Left cardiac atrium (tissue), 4 donors: ENCODE measurements around the gene SUN2. TPM values are rescaled to one million over a fixed set of nuclear protein-coding genes. Genes with fewer than 3 reads are reported as not detected.

ENCODE experiments used
- ATAC-seq, 2 donors: fragments of 200-7000 bp; cut with Tn5 transposase; one replicate each; pipeline ENCODE4 v1.9.1; 2020; ENCODE audit warnings: mild to moderate bottlenecking in 2 of 2, moderate library complexity in 2 of 2
- DNase-seq: peaks from one replicate; pipeline ENCODE4 v3.0.0-alpha.2; 2020
- intact Hi-C, 2 donors: fragments of 100-400 bp; cut with DNase I; formaldehyde crosslinking; loops; one replicate each; pipeline versions ENCODE4 v1.14.1 to v1.15.1; 2022 to 2023
- total RNA-seq, 2 donors: library from RNA; stranded (reverse); fragmentation: NEBNext Ultra II Directional; extraction: Animal tissue kit (Norgen Biotek cat#: 25700); gene quantifications; one replicate each; pipeline ENCODE4 v1.2.1, GENCODE V29; 2021
- donor health status: DM: no; HTN: yes; CAD: no.
- donor health status: DM: no; HTN: yes; CAD: no; lungs with severe emphysema.
- donor health status: DM: yes; HTN: yes; CAD: no.
- donor health status: Dilated cardiomyopathy.

Gene SUN2
- total RNA-seq, 2 donors from 2014 or later: 109 to 133 TPM

DNA sequence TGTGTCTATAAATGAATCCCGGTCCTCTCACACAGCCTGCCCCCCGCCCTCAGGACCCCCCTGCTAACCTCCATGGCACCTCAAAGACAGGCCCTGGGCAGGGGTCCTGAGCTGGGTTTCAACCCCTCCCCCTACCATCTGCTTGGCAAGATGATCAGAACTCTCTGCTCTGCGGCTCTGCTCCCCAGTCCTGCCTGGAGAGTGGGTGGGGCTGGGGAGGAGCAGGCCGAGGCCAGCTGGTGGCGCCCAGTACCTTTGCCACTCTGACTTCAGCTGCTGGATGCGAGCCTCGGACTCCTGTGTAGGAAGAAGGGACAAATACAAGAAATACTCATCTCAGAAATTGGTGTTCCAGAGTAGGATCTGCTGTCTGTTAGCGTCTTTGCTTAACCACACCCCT lies 15.0 kb downstream of the SUN2 start:
- ATAC-seq (no peak), DNase-seq (no peak)

DNA sequence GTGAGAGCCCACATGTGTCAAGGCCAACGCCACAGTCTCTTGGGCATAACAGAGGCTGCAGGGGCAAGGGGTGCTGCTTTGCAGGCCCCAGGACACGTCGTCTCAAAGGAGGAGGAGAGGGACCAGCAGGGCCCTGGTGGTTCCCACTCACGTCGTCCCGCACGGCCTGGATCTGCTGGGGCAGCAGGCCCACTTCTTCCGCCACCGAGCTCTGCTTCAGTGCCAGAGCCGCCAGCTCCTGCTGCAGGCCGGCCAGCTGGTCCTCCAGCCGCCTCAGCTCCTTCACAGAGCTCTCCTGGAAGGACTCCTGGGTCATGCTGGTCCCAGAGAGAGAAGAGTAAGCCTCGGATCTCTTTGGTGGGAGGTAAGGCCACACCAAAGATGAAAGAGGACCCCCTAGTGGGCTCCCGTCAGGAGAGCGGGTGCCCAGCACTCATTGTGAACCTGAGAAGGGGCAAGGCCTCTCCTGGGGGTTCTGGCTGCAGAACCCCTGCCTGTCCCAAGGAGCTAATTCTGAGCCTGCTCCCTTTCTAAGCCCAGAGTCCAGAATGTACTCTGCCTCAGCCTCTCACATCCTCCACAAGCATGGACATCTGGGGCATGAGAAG lies 15.6 kb downstream of the SUN2 start:
- ATAC-seq: no peak
- no peak for DNase-seq
- intact Hi-C loops: no loop called here

More for the DNA sequence above, 15.0 kb downstream of the SUN2 start:
- intact Hi-C loops: no loop called here

DNA sequence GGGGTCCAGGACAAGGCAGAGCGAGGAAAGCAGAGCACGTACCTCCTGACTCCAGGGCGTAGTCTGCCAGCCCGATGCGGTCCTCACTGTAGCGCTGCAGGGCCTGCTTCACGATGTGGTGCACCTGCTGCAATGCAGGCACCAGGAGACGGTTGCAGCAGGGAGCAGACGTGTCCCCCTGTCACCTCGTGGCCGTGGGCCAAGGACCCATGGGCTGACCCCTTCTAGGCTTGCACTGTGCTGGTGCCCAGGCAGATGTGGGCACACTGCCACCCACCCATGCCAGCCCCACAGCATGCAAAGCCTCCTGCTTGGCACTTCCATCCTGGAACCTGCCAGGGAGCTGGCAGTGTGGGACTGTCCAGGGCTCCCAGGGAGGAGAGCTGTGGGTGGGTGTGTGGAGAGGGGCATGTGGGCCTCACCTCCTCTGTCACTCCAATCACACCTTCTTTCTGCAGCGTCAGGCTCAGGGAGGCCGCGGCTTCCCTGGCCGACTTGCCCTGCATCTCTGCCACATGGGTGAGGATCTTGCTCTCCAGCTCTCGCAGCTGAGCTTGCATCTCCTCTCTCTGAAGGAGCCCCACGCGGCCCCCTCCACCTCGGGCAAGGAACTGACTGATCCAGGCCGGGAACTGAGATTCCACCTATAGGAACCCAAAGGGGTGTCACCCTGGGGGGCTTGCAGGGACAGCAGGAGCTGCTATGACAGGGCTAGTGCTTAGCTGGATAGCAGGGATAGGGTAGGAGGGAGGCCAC lies 16.3 kb downstream of the SUN2 start:
- no peak for DNase-seq
- ATAC-seq: peak in 1 of 2 donors; percentile 23
- intact Hi-C loops: no loop called here

DNA sequence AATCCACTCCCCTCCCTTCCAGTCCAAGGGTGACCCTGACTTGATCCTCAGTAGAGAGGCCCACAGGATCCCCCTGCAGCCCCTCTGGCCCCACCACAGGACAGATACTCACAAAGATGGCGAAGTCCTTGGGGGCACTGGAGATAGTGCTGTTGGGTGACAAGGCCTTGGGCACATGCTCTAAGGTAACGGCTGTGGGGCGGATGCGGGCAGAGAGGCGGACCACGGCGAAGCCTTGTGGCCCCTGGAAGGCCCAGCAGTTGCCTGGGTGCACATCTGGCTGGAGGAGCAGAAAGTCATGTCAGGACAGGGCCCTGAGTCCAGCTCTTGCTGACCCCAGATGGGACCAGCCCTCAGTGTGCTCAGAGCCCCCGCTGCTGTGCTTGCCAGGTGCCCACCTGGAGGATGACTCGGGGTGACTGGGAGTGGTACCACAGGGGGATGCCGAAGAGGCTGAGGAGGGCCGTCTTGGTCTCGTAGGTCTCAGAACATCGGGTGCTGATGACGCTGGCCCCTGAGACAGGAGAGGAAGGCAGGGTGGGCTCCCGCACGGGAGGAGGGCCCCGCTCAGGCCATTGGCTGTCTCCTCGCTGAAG lies 17.2 kb downstream of the SUN2 start:
- intact Hi-C loops: no loop called here
- no peak for ATAC-seq
- DNase-seq: no peak

DNA sequence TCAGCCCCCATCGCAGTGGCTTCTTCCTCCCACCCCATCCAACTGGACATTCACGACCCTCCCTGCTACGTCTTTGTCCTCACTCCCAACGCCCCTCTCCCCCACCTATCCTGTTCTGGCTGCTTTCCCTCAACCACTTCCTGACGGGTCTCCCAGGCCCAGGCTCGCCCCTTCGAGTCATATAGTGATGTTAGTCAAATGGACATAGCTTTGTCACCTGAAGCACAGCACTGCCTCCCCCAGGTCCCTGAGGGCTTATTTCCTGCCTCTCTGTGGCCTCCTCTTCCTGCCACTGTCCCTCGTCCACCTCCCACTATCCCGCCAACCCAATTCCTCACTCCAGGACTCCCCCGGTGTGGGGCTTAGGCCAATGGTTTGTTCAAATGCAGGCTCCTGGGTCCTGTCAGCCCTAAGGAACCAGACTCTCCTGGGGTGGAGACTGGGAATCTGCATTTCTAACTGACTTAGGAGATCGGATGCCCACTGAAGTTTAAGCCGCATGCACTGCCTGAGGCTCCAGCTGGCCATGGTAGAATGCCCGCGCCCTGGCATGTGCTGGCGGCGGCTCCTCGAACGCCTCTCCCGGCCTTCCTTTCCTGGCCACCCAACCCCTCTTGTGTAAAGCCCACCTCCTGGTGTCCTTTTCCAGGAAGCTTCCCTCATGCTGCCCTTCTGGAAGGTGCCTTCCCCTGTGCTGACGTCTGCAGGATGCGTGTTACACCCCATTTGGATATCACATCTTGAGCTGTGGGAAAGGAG lies 18.3 kb downstream of the SUN2 start:
- intact Hi-C loops: no loop called here
- DNase-seq (peak; percentile 18), ATAC-seq (no peak)

DNA sequence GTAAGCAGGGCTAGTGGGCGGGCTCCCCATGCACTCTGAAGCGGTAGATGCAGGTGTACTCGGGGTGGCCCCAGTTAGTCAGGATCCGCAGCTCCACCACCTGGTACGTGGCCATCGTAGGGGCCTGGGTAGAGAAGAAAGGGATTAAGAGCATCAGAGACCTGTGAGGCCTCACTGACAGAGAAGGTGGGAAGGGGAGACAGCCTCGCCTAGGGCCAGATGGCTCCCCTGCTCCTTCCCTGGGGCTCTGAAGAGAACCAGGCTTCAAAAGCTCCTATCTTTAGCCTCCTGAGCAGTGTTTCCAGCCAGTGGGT lies 19.6 kb downstream of the SUN2 start:
- no peak for DNase-seq
- no peak for ATAC-seq
- intact Hi-C loops: no loop called here

DNA sequence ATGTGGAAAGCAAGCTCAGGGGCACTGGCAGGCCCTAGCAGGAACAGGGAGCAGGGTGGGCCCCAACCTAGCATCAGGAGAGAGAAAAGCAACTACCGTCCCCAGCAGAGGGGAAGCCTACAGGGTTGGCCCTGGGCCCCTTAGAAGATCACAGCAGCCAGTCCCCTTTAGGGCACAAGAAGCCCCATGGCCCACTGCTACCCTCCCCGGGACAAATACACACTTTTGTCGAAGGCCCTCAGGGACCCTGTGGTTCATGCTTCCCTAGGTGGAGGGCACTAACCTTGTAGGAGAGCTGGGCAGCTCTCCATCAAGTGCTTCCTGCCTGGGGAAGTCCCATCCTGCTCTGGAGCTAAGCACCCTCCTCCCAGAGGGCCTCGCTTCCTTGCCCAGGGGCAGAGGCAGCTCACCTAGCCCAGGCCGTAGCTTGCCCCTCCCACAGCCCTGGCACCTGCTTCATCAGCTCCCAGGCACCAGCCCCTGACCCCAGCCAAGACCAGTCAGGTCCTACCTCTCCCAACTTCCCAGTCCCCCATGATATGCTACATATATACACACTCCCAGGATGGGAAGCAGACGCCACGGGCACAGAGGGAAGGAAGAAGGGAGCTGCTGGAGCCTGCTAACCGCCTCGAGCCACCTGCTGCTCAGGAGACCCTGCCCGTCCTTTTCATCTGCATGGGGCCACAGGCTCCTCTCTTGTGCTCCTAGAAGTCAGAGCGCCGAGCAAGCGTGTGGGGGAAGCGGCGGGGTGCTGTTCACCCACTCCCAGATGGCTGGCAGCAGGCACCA lies 20.1 kb downstream of the SUN2 start:
- DNase-seq (peak; percentile 23), ATAC-seq (no peak)
- intact Hi-C loops: no loop called here

DNA sequence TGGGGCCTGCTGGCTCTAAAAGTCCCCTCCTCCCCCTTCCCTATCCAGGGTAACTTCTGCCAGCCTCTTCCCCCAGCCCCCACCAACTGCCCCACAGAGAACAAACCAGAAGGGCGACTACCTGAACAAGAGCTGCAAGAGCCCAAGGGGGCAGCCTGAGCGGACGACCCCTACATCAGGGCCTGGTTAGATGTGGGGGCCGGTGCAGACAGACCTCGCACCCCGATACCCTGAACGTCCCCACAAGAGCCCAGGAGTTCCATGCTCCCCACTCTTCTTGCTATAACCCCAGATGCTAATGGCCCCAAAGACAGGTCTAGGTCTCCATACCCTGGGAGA lies 20.7 kb downstream of the SUN2 start:
- ATAC-seq (no peak), DNase-seq (peak; percentile 17)
- intact Hi-C loops: no loop called here

DNA sequence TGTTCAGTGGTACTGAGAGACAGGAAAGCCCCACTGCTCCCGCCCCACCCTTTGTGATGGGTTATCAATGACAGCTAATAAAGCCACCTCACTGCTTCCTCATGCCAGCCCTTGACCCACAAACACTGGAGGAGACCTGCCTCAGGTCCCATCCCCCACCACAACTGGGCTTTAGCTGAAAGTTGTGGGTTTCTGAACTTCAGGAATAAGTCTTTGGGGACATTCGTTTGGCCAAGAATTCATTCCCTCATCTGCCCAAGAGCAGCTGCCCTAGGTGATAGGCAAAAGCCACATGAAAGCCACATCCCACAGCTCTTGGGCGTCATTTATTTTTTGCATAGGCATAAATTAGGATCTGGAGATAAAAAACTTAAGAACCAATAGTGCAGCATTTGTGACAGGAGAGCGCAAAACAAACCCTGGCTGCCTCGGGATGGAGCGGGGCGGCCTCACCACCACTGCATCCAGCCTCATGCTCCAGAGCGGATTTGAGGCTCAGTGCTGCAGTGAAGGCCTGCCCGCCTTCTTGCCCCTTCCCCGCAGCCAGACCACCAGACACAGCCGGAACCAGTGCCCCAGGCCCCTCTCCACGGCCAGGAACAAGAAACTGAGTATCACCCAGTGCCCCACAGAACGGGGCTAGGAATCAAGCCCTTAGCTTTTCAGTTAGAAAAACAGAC lies 21.2 kb downstream of the SUN2 start:
- DNase-seq (peak; percentile 20), ATAC-seq (no peak)
- intact Hi-C loops: no loop called here

DNA sequence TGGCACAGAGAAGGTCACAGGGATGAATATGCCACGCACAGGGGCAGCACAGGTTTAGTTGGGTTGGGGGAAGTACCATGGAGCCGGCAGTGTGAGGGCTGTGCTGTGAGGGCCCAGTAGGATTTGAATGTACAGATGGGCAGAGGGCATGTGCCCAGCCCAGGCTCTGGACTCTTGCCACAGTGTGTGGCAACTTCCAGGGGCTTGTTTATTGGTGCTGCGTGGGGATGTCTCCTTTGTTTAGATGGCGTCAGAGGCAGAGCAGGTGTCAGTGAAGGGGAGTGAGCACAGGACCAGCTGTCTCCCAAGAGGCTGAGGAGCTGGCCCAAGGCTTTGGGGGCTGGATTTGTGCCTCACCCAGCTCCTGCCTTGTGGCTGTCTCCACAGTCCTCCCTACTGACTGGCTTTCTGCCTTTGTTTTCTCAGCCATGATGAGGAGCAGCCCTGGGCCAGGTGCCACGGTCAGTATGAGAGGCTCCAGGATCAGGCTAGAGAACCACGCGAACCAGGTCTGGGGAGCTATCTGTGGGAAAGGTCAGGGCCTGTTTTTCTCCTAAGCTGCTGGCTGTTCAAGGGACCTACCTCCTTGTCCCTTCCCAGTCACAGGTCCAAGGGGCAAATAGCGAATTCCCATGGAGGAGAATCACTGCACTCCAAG lies 21.9 kb downstream of the SUN2 start:
- intact Hi-C loops: no loop called here
- DNase-seq (peak; percentile 51), ATAC-seq (peak; percentile 35 to 68)

DNA sequence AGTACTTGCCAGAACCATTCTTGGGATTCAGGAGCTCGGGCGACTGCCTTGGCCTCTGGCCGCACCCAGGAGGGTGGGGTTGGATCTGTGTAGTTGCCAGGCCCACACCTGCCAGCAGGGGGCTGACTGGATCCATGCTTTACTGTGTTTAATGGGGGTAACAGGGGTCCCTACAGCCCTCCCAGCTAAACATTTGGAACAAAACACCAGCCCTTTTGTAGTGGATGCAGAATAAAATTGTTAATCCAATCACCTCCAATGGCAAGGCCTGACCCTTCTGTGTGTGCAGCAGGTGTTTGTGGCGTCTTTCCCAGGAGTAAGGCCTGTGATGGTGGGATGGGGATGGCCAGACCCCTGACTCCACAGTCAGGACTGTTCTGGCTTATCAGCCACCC lies 22.5 kb downstream of the SUN2 start:
- intact Hi-C loops: no loop called here
- DNase-seq: no peak
- ATAC-seq: peak; percentile 35 to 54

DNA sequence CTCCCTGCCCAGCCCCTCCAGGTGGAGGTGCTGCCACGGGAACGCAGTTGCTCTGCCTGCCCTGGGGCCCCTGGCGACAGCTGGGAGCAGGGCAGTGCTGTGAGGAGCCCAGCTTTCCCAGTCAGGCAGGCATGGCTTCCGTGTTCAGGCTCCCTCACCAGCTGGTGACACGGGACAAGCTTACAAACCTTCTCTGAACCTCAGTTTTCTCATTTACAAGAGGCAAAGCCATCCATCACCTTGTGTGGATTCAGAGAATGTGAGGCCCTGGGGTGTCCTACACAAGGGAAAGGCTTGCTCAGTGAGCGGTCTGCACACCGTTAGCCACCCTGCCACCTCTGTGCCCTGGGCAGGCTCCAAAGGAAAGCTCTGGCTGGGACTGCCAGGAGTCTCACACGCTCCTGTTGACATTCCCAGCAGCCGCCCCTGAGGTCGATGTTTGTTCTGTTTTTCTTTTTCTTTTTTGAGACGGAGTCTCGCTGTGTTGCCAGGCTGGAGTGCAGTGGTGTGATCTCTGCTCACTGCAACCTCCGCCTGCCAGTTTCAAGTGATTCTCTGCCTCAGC lies 23.5 kb downstream of the SUN2 start:
- no peak for DNase-seq
- intact Hi-C loops: no loop called here
- no peak for ATAC-seq

DNA sequence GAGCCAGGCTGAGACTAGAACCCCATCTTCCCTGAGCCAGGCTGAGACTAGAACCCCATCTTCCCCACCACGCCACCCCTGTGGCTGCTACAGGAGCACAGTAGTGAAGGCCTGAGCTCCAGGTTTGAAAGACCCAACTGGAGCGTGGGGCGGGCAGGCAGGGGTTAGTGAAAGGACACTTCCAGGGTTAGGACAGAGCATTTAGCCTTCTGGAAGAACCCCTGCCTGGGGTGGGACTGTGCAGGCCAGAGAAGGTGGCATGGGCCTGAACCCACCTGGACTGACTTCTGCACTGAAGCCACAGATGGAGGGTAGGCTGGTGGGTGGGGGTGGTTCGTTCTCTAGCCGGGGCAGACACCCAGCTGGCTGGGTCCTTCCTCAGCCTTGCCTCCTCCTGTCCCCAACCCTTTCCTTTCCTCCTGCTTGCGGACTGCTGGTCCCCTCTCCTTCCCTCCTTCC lies 24.1 kb downstream of the SUN2 start:
- no peak for DNase-seq
- intact Hi-C loops: no loop called here
- no peak for ATAC-seq

DNA sequence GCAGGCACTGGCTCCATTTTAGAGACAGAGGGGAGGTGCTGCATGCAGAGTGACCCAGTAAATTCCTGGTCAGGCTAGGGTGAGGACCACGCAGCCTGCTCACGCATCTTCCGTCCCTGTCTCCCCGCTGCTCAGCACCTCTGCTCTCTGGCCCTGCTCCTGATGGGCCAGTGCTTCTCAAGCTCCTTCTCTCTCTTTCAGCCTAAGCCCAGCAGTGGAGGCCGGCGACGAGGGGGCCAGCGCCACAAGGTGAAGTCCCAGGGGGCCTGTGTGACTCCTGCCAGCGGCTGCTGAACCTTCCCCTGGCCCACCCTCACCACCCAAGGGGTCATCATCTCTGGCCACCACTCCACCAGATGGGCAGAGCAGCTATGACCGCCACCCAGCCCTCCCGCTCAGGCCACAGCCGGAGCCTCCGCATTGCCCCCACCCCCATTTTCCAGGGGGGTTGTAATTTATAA lies 25.4 kb downstream of the SUN2 start:
- intact Hi-C loops: no loop called here
- ATAC-seq: no peak
- no peak for DNase-seq

DNA sequence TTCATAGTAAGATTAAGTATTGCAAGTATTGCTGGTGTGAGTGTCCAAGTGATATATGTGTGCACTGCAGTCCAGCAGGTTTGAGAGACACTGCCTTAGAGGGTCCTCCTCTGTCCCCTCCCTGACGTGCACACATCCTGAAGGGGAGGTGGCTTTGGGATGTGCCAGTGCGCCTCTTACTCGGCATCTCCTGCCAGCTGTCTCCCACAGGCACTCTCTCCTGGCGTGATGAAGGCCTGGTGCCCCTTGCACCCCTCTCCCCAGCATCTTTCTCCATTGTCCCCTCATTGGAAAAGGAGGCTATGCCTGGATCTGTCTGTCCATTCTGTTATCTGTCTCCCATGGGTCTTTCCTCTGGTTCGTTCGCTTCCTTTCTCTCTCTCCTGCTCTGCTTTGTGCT lies 25.9 kb downstream of the SUN2 start:
- no peak for ATAC-seq
- no peak for DNase-seq
- intact Hi-C loops: no loop called here

DNA sequence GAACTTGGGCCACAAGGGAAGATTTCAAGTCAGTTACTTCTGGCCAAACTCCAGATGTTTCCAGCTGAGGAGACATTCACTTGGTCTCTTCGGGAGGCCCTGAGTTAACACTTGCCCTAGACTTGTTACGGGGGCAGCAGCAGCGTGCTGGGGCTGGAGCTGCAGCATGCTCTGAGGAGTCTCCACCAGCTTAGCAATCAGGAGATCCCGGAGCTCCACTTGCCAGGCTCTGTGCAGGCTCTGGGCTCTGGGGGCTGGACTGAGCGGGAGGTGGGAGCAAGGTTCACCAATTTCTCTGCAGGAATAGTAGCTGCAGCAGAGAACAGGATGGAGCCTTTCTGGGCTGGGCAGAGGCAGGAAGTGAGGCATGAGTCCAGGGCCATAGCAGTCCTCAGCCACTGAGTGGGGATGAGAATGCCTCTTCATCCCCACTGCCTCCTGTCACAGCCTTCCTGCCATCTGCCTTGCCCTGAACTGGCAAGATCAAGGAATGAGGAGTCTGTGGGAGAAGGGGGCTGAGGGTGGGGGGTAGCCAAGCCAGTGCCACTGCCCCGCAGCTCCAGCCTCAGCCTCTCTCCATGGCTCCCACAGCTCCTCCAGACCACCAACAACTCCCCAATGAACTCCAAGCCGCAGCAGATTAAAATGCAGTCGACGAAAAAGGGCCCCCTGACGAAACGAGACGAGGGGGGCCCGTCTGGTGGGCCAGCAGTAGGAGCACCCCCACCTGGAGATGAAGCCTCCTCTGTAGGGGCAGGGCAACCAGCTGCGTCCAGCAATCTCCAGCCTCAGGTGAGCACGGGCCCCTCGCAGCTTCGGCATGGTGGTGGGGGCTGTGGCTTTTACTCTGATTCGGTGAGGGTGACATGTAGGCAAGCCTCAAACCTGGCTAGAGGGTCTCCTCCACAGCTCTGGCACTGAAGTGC lies 26.7 kb downstream of the SUN2 start:
- DNase-seq: no peak
- ATAC-seq: no peak
- intact Hi-C loops: no loop called here
